Neuronal stem cell (in vitro differentiated cells): Measurements from ENCODE around the gene DVL2.

Source experiments
- DNase-seq: peaks from one replicate; pipeline ENCODE4 v3.0.0-alpha.2; 2013; ENCODE audit warnings: low spot score
- H2AFZ ChIP-seq: one replicate; pipeline ENCODE4 v1.6.1; 2013; ENCODE audit warnings: mild to moderate bottlenecking, low read length, inconsistent platforms
- H2AK5ac ChIP-seq: 2 replicates; pipeline ENCODE4 v1.6.1; 2013; ENCODE audit warnings: low read depth, mild to moderate bottlenecking, inconsistent platforms, low read length, moderate library complexity, mixed read lengths
- H2BK120ac ChIP-seq: 2 replicates; pipeline ENCODE4 v1.6.1; 2013; ENCODE audit warnings: low read depth, mild to moderate bottlenecking, inconsistent platforms, low read length, moderate library complexity, mixed read lengths
- H2BK12ac ChIP-seq: one replicate; pipeline ENCODE4 v1.6.1; 2013; ENCODE audit warnings: low read length, inconsistent platforms
- H2BK15ac ChIP-seq: 2 replicates; pipeline ENCODE4 v1.6.1; 2013; ENCODE audit warnings: mild to moderate bottlenecking, low read length, inconsistent platforms, mixed read lengths
- H2BK5ac ChIP-seq: one replicate; pipeline ENCODE4 v1.6.1; 2013; ENCODE audit warnings: inconsistent platforms, mild to moderate bottlenecking, low read length, moderate library complexity
- H3K14ac ChIP-seq: one replicate; pipeline ENCODE4 v1.6.1; 2013; ENCODE audit warnings: low read length, inconsistent platforms
- H3K18ac ChIP-seq: 2 replicates; pipeline ENCODE4 v1.6.1; 2013; ENCODE audit warnings: low read length, inconsistent platforms
- H3K23ac ChIP-seq: 2 replicates; pipeline ENCODE4 v1.6.1; 2013; ENCODE audit warnings: low read depth, mild to moderate bottlenecking, mixed read lengths, low read length, inconsistent platforms; ENCODE audit not compliant: poor library complexity
- H3K27ac ChIP-seq: replicated peaks from 3 replicates; pipeline ENCODE4 v1.5.1; 2013; ENCODE audit warnings: low read length, inconsistent platforms
- H3K27me3 ChIP-seq, 3 experiments: 2 replicates each; pipeline ENCODE4 v1.6.1; 2013; ENCODE audit warnings: low read length in 3 of 3, mild to moderate bottlenecking in 2 of 3, inconsistent platforms in 1 of 3, low read depth in 1 of 3, mixed read lengths in 1 of 3, moderate library complexity in 1 of 3; ENCODE audit not compliant: control insufficient read depth in 3 of 3, insufficient read depth in 3 of 3
- H3K36me3 ChIP-seq, 2 donors: replicated peaks in 1 of 2; 2 replicates each; pipeline ENCODE4 v1.6.1; 2013; ENCODE audit warnings: low read length in 2 of 2; ENCODE audit not compliant: control insufficient read depth in 2 of 2, insufficient read depth in 2 of 2
- H3K4ac ChIP-seq: 2 replicates; pipeline ENCODE4 v1.6.1; 2013; ENCODE audit warnings: inconsistent platforms, mild to moderate bottlenecking, low read length, moderate library complexity
- H3K4me1 ChIP-seq, 2 donors: 1 replicate in 1 of 2; 2 replicates in 1 of 2; pipeline ENCODE4 v1.6.1; 2013; ENCODE audit warnings: low read length in 2 of 2, low read depth in 1 of 2; ENCODE audit not compliant: control insufficient read depth in 2 of 2, insufficient read depth in 1 of 2
- H3K4me2 ChIP-seq: one replicate; pipeline ENCODE4 v1.6.1; 2013; ENCODE audit warnings: mild to moderate bottlenecking, low read length, inconsistent platforms; ENCODE audit not compliant: insufficient read depth, poor library complexity, severe bottlenecking
- H3K4me3 ChIP-seq, 2 donors: 2 replicates each; pipeline ENCODE4 v1.5.1; 2013; ENCODE audit warnings: low read length in 2 of 2, mild to moderate bottlenecking in 2 of 2, inconsistent platforms in 1 of 2, moderate library complexity in 1 of 2
- H3K79me1 ChIP-seq: one replicate; pipeline ENCODE4 v1.6.1; 2013; ENCODE audit warnings: low read depth, mild to moderate bottlenecking, inconsistent platforms, low read length, moderate library complexity
- H3K9ac ChIP-seq: one replicate; pipeline ENCODE4 v1.6.1; 2013; ENCODE audit warnings: mild to moderate bottlenecking, low read depth, low read length, inconsistent platforms; ENCODE audit not compliant: poor library complexity
- H3K9me3 ChIP-seq, 2 donors: replicated peaks in 1 of 2; 2 replicates each; pipeline versions ENCODE3 to v1.6.1; 2013; ENCODE audit warnings: low read length in 2 of 2, mild to moderate bottlenecking in 2 of 2, inconsistent platforms in 1 of 2, low read depth in 1 of 2, mixed read lengths in 1 of 2, moderate library complexity in 1 of 2; ENCODE audit not compliant: control insufficient read depth in 2 of 2, insufficient read depth in 1 of 2
- H4K8ac ChIP-seq: one replicate; pipeline ENCODE4 v1.6.1; 2013; ENCODE audit warnings: low read depth, mild to moderate bottlenecking, inconsistent platforms, low read length, moderate library complexity
- H4K91ac ChIP-seq: one replicate; pipeline ENCODE4 v1.6.1; 2013; ENCODE audit warnings: low read length, low read depth, mild to moderate bottlenecking, inconsistent platforms; ENCODE audit not compliant: poor library complexity
- WGBS, 2 donors: extraction: QIAGEN DNeasy Blood & Tissue Kit; methylation state at CpG; one replicate each; pipeline ENCODE4 v1.1.7; 2013; ENCODE audit warnings: missing lambda C conversion rate in 2 of 2, mixed read lengths in 1 of 2; ENCODE audit not compliant: insufficient read length in 2 of 2, insufficient replicate concordance in 1 of 2; ENCODE audit errors: extremely low coverage in 2 of 2; 5-methylcytosine and 5-hydroxymethylcytosine counted together

The DVL2 gene

DNA sequence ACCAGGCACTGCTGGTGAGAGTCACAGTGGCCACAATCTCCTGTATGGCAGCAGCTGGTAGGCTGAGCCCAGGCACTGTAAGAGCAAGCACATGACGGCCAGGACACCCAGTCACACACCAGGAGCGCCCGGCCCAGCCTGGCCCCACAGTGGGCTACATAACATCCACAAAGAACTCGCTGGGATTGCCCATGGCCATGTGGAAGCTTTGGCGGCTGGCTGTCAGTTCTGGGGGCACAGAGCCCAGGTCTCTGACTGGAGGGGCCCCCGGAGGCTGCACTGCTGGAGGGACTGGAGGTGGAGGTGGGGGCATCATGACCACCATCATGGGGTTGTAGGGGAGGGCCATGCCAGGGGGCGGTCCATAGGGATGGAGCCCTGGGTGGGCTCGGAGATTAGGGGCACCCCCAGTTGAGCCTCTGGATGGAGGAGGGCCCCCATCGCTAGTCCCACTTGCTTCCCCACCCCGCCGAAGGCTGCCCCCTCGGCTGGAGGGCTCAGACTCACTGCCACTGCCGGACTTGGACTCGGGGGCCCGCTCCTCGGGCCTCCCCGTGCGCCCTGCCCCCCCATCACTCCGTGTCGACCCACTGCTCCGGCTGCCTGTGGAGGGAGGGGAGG, 8.5 kb downstream of the DVL2 start:
- H2BK15ac ChIP-seq = no peak overlapping the region
- no peak overlapping the region for H2AK5ac ChIP-seq
- no peak overlapping the region for H3K27ac ChIP-seq
- H4K91ac ChIP-seq = no peak overlapping the region
- no peak overlapping the region for H2BK5ac ChIP-seq
- H2BK12ac ChIP-seq = no peak overlapping the region
- DNase-seq = no peak
- peaks cover 13% of the 10 kb centered on the region for H3K79me1 ChIP-seq
- H3K4me1 ChIP-seq = peaks cover 0 to under 1% of the 10 kb centered on the region in 2 donors
- no peak overlapping the region for H3K4me2 ChIP-seq
- peaks cover 82 to 100% of the 10 kb centered on the region in 2 donors for H3K36me3 ChIP-seq
- H3K4ac ChIP-seq = no peak overlapping the region
- H2AFZ ChIP-seq = no peak overlapping the region
- no peak overlapping the region for H4K8ac ChIP-seq
- H3K14ac ChIP-seq = no peak overlapping the region
- H3K9me3 ChIP-seq = no peaks in the 10 kb centered on the region
- no CpG with 5 or more reads among the region's 21 CpGs for WGBS, 2 donors
- H3K9ac ChIP-seq = no peak overlapping the region
- H3K18ac ChIP-seq = no peak overlapping the region
- H3K4me3 ChIP-seq = no peak overlapping the region
- no peak overlapping the region for H2BK120ac ChIP-seq
- H3K23ac ChIP-seq = no peak overlapping the region
- no peaks in the 10 kb centered on the region for H3K27me3 ChIP-seq

DNA sequence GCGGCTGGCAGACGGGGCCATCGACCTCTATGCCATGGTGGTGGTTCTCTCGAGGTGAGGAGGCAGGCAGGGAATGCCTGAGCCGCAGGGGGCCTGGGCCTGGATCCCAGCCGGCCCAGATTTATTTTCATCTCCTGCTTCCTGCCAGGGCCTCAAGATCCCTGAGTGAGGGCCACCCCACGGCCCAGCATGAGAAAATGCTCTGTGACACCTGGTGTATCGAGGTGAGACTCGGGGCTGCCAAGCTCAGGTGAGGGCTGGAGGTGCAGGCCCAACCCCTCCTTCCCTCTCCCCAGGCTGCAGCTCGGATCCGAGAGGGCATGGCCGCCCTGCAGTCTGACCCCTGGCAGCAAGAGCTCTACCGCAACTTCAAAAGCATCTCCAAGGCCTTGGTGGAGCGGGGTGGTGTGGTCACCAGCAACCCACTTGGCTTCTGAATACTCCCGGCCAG, 9.6 kb downstream of the DVL2 start:
- H3K36me3 ChIP-seq = peaks cover 72 to 92% of the 10 kb centered on the region in 2 donors
- H3K23ac ChIP-seq = peak overlapping the region; percentile 17
- no peak overlapping the region for H2BK120ac ChIP-seq
- H3K4ac ChIP-seq = no peak overlapping the region
- no peak overlapping the region for H2BK12ac ChIP-seq
- DNase-seq = no peak
- peaks cover 7% of the 10 kb centered on the region for H3K79me1 ChIP-seq
- no peak overlapping the region for H3K14ac ChIP-seq
- no peak overlapping the region for H3K4me3 ChIP-seq
- H2AK5ac ChIP-seq = no peak overlapping the region
- WGBS, 2 donors = no CpG with 5 or more reads among the region's 15 CpGs
- H3K18ac ChIP-seq = no peak overlapping the region
- H3K27ac ChIP-seq = no peak overlapping the region
- peaks cover 5 to 6% of the 10 kb centered on the region in 2 donors for H3K4me1 ChIP-seq
- no peaks in the 10 kb centered on the region for H3K9me3 ChIP-seq
- H3K4me2 ChIP-seq = no peak overlapping the region
- H3K27me3 ChIP-seq = no peaks in the 10 kb centered on the region
- H2AFZ ChIP-seq = no peak overlapping the region
- H2BK5ac ChIP-seq = peak overlapping the region; percentile 20
- no peak overlapping the region for H4K91ac ChIP-seq
- no peak overlapping the region for H3K9ac ChIP-seq
- peak overlapping the region; percentile 49 for H4K8ac ChIP-seq
- H2BK15ac ChIP-seq = no peak overlapping the region

DNA sequence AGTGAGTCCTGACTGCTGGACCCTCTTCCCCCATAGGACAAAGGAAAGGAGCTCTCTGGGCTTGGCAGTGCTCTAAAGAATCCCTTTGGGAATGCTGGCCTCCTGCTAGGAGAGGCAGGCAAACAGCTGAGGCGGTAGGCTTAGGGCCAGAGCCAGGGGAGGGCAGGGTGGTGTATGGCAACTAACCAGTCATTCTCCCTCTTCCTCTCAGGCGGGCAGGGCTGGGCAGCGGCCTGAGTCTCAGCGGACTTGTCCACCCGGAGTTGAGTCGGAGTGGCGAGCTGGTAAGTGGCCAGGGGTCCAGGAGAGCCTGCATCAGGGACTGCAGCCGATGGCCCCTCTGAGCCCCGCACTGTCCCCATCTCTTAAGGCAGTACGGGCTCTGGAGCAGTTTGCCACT, 10.2 kb downstream of the DVL2 start:
- H2BK15ac ChIP-seq = no peak overlapping the region
- peaks cover 66 to 87% of the 10 kb centered on the region in 2 donors for H3K36me3 ChIP-seq
- H2AK5ac ChIP-seq = no peak overlapping the region
- no peak overlapping the region for H3K4ac ChIP-seq
- no peak for DNase-seq
- H4K8ac ChIP-seq = no peak overlapping the region
- WGBS, 2 donors = no CpG with 5 or more reads among the region's 10 CpGs
- no peaks in the 10 kb centered on the region for H3K27me3 ChIP-seq
- H3K79me1 ChIP-seq = peaks cover 1% of the 10 kb centered on the region
- no peak overlapping the region for H3K18ac ChIP-seq
- no peaks in the 10 kb centered on the region for H3K9me3 ChIP-seq
- H4K91ac ChIP-seq = no peak overlapping the region
- no peak overlapping the region for H3K4me3 ChIP-seq
- no peak overlapping the region for H2BK5ac ChIP-seq
- no peak overlapping the region for H3K23ac ChIP-seq
- no peak overlapping the region for H2BK12ac ChIP-seq
- no peak overlapping the region for H3K9ac ChIP-seq
- H2BK120ac ChIP-seq = no peak overlapping the region
- no peak overlapping the region for H3K14ac ChIP-seq
- no peak overlapping the region for H2AFZ ChIP-seq
- no peak overlapping the region for H3K27ac ChIP-seq
- H3K4me1 ChIP-seq = peaks cover 9 to 10% of the 10 kb centered on the region in 2 donors
- no peak overlapping the region for H3K4me2 ChIP-seq

DNA sequence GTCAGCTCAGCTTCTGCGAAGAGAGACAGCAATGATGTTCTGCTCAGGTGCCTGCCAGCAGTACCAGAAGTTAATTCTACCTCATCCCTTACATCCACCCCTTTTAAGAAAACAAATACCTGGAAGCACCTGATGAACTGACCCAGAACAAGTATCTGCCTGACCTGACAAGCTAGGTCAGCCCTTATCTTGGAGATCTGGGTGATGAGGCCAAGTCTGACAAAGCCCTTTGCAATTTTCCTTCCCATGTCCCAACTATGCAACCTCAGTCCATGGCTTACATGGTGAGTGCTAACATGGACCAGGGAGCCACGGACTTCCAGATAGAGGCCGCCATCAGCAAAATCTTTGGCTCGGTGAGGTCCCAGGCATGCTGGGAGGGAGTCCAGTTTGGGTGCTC, 10.9 kb downstream of the DVL2 start:
- H2AK5ac ChIP-seq = no peak overlapping the region
- no peak overlapping the region for H3K4ac ChIP-seq
- no peak overlapping the region for H2BK15ac ChIP-seq
- no peak overlapping the region for H3K27ac ChIP-seq
- H2BK120ac ChIP-seq = no peak overlapping the region
- H3K18ac ChIP-seq = no peak overlapping the region
- H3K23ac ChIP-seq = no peak overlapping the region
- DNase-seq = no peak
- no peak overlapping the region for H2BK12ac ChIP-seq
- H3K9me3 ChIP-seq = no peaks in the 10 kb centered on the region
- H4K91ac ChIP-seq = no peak overlapping the region
- no peak overlapping the region for H3K4me3 ChIP-seq
- no peak overlapping the region for H4K8ac ChIP-seq
- peaks cover 9 to 15% of the 10 kb centered on the region in 2 donors for H3K4me1 ChIP-seq
- H2BK5ac ChIP-seq = no peak overlapping the region
- H3K9ac ChIP-seq = no peak overlapping the region
- WGBS, 2 donors = no CpG with 5 or more reads among the region's 4 CpGs
- no peaks in the 10 kb centered on the region for H3K79me1 ChIP-seq
- no peak overlapping the region for H3K4me2 ChIP-seq
- no peak overlapping the region for H2AFZ ChIP-seq
- H3K14ac ChIP-seq = no peak overlapping the region
- no peaks in the 10 kb centered on the region for H3K27me3 ChIP-seq
- peaks cover 60 to 79% of the 10 kb centered on the region in 2 donors for H3K36me3 ChIP-seq
